Smooth muscle cell (in vitro differentiated cells): ENCODE data around the gene MLNR. TPM values are rescaled to one million over a fixed set of nuclear protein-coding genes. Genes with fewer than 3 reads are reported as not detected.
A peak's percentile ranks its signal among the peaks of the same experiment; 100 is the strongest.

Experiments
- DNase-seq: peaks from one replicate; lab custom pipeline; 2025; ENCODE audit not compliant: unreplicated experiment; lab: John Stamatoyannopoulos, UW
- H2AFZ ChIP-seq: fragments of 200-600 bp; sonication (generic); 2 replicates; pipeline ENCODE4 v1.6.0; 2016; ENCODE audit warnings: antibody characterized with exemption, low read depth, mild to moderate bottlenecking
- H3F3A ChIP-seq: fragments of 200-600 bp; sonication (generic); 2 replicates; pipeline ENCODE4 v1.6.0; 2017; ENCODE audit warnings: antibody characterized with exemption, low read depth
- H3K27ac ChIP-seq: fragments of 200-600 bp; sonication (generic); 2 replicates; pipeline ENCODE4 v1.5.1; 2016; ENCODE audit warnings: low read depth, mild to moderate bottlenecking
- H3K27me3 ChIP-seq: fragments of 200-600 bp; sonication (generic); 2 replicates; pipeline ENCODE4 v1.6.1; 2016; ENCODE audit warnings: low read depth, mild to moderate bottlenecking
- H3K36me3 ChIP-seq: fragments of 200-600 bp; sonication (generic); 2 replicates; pipeline ENCODE4 v1.5.1; 2016; ENCODE audit warnings: low read depth
- H3K4me1 ChIP-seq: fragments of 200-600 bp; sonication (generic); 2 replicates; pipeline ENCODE4 v1.5.1; 2016; ENCODE audit warnings: low read depth
- H3K4me2 ChIP-seq: fragments of 200-600 bp; sonication (generic); 2 replicates; pipeline ENCODE4 v1.6.0; 2016; ENCODE audit warnings: mild to moderate bottlenecking
- H3K4me3 ChIP-seq: fragments of 200-600 bp; sonication (generic); 2 replicates; pipeline ENCODE4 v1.5.1; 2016; ENCODE audit warnings: mild to moderate bottlenecking
- H3K79me2 ChIP-seq: fragments of 200-600 bp; sonication (generic); 2 replicates; pipeline ENCODE4 v1.6.0; 2016; ENCODE audit warnings: low read depth, mild to moderate bottlenecking
- H3K9ac ChIP-seq: fragments of 200-600 bp; sonication (generic); 2 replicates; pipeline ENCODE4 v1.6.0; 2016; ENCODE audit warnings: low read depth
- H3K9me3 ChIP-seq: fragments of 200-600 bp; sonication (generic); replicated peaks from 2 replicates; pipeline ENCODE4 v1.5.1; 2016; ENCODE audit warnings: low read depth
- H4K20me1 ChIP-seq: fragments of 200-600 bp; sonication (generic); 2 replicates; pipeline ENCODE4 v1.6.0; 2016; ENCODE audit warnings: low read depth
- whole genome bisulfite sequencing: methylation state at CpG from one replicate; pipeline ENCODE4 v1.1.7; 2016; ENCODE audit warnings: low lambda C conversion rate; 5-methylcytosine and 5-hydroxymethylcytosine counted together
- polyA plus RNA-seq: library from polyadenylated mRNA; unstranded; fragments of >200 nt; fragmentation: Nextera tagmentation; extraction: Ambion mirVana; gene quantifications from 2 replicates; pipeline ENCODE4 v1.2.1, GENCODE V29; 2016
- total RNA-seq: library from RNA; depleted of rRNA; stranded (reverse); fragments of >200 nt; gene quantifications from 2 replicates; pipeline ENCODE4 v1.2.3, GENCODE V29; 2014
- TF ChIP-seq, protein P1 (sequence below): fragments of 200-600 bp; sonication (generic); IDR thresholded peaks from 2 replicates; pipeline ENCODE4 v1.5.1; 2017; ENCODE audit warnings: borderline replicate concordance, mild to moderate bottlenecking, antibody characterized with exemption; ENCODE audit not compliant: insufficient read depth, poor library complexity, severe bottlenecking

MLNR gene, protein sequence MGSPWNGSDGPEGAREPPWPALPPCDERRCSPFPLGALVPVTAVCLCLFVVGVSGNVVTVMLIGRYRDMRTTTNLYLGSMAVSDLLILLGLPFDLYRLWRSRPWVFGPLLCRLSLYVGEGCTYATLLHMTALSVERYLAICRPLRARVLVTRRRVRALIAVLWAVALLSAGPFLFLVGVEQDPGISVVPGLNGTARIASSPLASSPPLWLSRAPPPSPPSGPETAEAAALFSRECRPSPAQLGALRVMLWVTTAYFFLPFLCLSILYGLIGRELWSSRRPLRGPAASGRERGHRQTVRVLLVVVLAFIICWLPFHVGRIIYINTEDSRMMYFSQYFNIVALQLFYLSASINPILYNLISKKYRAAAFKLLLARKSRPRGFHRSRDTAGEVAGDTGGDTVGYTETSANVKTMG
- total RNA-seq (not detected in 2 replicates), polyA plus RNA-seq (not detected in 2 replicates)

GRCh38 chr13:49220036-49220855 is at the start of gene MLNR:
TSS of gene MLNR (plus strand) at chr13:49220338. CDS start at chr13:49220338, 0 bp downstream.
- H3K79me2 ChIP-seq: no peaks in the 10 kb centered on the region
- peaks cover 94% of the 10 kb centered on the region for H3K27me3 ChIP-seq
- no peak within 1 kb of the TSS for H3K9ac ChIP-seq
- no peaks in the 10 kb centered on the region for H3K36me3 ChIP-seq
- peak within 1 kb of the TSS; percentile 35 for H3K4me3 ChIP-seq
- no peaks in the 10 kb centered on the region for H3K4me1 ChIP-seq
- DNase-seq: no peak
- 7% methylated on average over 66 of the region's 111 CpGs for WGBS
- H3K4me2 ChIP-seq: peak within 1 kb of the TSS; percentile 79
- H4K20me1 ChIP-seq: no peaks in the 10 kb centered on the region
- TF ChIP-seq, protein P1, sequence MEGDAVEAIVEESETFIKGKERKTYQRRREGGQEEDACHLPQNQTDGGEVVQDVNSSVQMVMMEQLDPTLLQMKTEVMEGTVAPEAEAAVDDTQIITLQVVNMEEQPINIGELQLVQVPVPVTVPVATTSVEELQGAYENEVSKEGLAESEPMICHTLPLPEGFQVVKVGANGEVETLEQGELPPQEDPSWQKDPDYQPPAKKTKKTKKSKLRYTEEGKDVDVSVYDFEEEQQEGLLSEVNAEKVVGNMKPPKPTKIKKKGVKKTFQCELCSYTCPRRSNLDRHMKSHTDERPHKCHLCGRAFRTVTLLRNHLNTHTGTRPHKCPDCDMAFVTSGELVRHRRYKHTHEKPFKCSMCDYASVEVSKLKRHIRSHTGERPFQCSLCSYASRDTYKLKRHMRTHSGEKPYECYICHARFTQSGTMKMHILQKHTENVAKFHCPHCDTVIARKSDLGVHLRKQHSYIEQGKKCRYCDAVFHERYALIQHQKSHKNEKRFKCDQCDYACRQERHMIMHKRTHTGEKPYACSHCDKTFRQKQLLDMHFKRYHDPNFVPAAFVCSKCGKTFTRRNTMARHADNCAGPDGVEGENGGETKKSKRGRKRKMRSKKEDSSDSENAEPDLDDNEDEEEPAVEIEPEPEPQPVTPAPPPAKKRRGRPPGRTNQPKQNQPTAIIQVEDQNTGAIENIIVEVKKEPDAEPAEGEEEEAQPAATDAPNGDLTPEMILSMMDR: no peak
- H2AFZ ChIP-seq: no peak within 1 kb of the TSS
- no peak within 1 kb of the TSS for H3K27ac ChIP-seq
- H3F3A ChIP-seq: no peaks in the 10 kb centered on the region
- H3K9me3 ChIP-seq: no peaks in the 10 kb centered on the region

GRCh38 chr13:49171359-49171758 is 48.8 kb upstream of the MLNR start:
- Histone ChIP-seq H3K4me1 (no peaks in the 10 kb centered on the region), H3K4me3 (no peak overlapping the region), H2AFZ (no peak overlapping the region), H3K27me3 (no peaks in the 10 kb centered on the region), H3K9me3 (no peaks in the 10 kb centered on the region), H3F3A (no peaks in the 10 kb centered on the region), H4K20me1 (no peaks in the 10 kb centered on the region), H3K36me3 (peaks cover 8% of the 10 kb centered on the region), H3K27ac (no peak overlapping the region), H3K9ac (no peak overlapping the region), H3K79me2 (no peaks in the 10 kb centered on the region), H3K4me2 (no peak overlapping the region)
- DNase-seq: no peak
- TF ChIP-seq, protein P1: no peak

DNA sequence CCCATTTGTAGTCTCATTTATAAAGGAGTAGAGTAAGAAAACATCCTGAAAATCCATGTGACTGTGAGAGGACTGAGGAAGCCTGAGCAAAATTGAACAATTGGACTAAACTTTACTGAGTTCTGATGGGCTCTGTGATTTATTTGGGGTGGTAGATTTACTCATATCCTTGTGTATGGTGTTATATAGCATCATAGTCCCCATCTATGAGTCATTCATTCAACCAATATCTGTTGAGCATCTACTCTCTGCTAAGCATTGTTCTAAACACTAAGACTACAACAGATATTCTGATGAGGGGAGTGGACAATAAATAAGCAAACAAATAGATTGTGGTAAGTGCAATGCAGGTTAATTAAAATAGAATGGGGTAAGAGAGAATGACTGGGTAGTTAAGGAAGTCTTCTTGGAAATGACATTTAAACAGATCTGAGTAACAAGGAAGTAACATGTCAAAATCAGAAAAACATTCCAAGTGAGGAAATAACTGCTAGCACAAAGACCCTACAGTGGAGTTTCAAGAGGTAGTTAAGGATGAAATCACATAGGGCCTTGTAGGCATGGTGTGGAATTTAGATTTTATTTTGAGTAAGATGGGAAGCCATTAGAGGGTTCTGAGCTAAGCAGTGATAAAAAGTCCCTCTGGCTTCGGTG is 36.3 kb upstream of the MLNR start:
- no peaks in the 10 kb centered on the region for H3K4me1 ChIP-seq
- no peak overlapping the region for H3K9ac ChIP-seq
- 86% methylated on average over 1 of the region's 1 CpG for WGBS
- TF ChIP-seq, protein P1: no peak
- H3K27ac ChIP-seq: no peak overlapping the region
- no peaks in the 10 kb centered on the region for H3K79me2 ChIP-seq
- H3K4me2 ChIP-seq: no peak overlapping the region
- H3K36me3 ChIP-seq: peaks cover 29% of the 10 kb centered on the region
- H3F3A ChIP-seq: no peaks in the 10 kb centered on the region
- H3K27me3 ChIP-seq: no peaks in the 10 kb centered on the region
- no peak overlapping the region for H3K4me3 ChIP-seq
- H3K9me3 ChIP-seq: no peaks in the 10 kb centered on the region
- H2AFZ ChIP-seq: no peak overlapping the region
- no peak for DNase-seq
- H4K20me1 ChIP-seq: no peaks in the 10 kb centered on the region
